ENCODE measurements around the gene SCN11A.
"Not testable (repeated sequence)": the region's sequence is repeated elsewhere in the genome, so short reads cannot be mapped to it uniquely, and the experiment has no call there.

The SCN11A gene

DNA sequence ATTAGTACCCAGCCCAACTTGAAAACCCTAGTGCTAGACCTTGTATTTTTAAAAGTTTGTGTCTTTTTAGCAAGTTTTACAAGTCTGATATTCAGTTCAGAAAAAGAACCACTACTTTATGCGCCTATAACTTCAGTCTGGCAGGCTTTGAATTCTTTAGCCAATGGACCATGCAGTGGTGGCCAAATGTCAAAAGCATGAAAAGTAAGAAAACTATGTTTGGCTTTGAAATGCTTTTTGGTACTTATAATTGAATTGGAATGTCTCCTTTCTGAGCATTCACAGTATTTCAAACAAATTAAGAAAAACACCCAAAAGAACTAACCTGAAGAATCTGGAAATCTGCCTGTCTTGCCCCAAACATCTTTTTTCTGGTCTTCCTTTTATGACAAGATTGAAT, 12.9 kb upstream of the SCN11A start:
- DNase-seq, result no peak

DNA sequence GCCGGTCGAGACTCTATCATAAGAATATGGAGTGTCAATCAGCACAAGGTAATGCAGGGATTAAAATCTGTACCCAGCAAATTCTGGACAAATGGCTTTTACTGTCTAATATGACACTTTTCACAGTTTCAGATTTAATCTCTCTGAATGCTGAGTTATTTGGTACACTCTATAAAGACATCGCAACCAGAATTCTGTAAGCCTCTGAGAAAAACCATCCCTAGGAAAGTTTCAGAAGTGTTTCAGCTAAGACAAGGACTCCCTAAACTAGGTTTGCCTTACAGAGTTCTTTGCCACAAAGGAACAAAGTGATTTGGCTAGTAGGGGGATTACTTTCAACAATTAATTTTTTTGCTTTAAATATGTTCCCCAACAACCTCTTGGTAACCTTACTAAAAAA, 11.4 kb upstream of the SCN11A start:
- DNase-seq, result no peak

DNA sequence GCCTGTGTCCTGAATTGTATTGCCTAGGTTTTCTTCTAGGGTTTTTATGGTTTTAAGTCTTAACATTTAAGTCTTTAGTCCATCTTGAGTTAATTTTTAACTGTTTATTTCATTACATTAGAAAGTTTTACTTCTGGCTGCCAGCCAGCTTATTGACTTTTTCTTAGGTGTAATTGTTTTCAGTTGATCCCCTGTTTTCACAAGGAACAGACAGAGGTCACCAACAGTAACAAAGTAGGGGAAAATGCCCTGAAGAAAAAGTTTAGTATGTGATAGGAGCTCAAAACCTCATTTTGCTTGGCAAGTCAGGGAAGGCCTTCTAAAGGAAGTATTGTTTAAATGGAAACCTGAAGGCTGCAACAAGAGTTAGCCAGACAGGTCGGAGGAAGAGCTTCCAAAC, 10.4 kb upstream of the SCN11A start:
- DNase-seq, result no peak

DNA sequence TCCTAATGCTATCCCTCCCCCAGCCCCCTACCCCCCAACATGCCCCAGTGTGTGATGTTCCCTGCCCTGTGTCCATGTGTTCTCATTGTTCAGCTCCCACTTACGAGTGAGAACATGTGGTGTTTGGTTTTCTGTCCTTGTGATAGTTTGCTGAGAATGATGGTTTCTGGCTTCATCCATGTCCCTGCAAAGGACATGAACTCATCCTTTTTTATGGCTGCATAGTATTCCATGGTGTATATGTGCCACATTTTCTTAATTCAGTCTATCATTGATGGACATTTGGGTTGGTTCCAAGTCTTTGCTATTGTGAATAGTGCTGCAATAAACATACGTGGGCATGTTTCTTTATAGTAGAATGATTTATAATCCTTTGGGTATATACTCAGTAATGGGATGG, 9.5 kb upstream of the SCN11A start:
- DNase-seq, result not testable (repeated sequence)

DNA sequence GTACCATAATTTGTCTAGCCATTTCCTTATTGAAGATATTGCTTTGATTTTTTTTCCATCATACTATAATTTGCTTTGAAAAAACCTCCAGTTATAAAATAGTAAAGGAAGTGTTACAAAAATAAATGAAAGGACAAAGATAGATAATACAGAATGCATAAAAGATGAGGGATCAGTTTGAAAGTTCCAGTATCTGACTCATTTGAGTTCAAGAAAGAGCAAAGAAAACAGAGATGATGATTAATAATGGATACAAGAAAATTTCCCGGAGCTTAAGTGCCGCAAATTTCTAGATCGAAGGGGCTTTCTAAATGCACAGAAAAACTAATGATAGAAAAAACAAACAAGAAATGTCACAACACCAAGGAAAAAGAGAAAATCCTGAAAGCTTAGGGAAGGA, 4.4 kb upstream of the SCN11A start:
- no peak for DNase-seq

DNA sequence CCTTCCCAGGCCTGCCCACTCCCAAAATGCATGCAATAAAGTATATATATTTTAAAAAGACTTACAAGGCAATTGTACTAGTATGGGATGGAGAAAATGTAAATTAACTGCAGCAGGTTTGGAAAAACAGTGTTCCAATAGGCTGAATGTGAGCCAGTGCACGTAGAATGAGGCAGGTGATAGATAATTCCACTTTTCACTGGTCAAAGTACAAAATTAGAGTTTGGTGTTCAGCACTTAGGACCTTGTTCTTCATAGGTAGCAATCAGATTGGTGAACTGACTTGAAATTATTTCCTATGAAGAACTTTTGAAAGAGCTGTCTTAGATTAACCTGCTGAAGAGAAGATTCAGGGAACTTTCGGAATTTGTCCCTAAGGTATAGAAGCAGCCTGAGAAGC, 2.0 kb upstream of the SCN11A start:
- DNase-seq, result no peak

DNA sequence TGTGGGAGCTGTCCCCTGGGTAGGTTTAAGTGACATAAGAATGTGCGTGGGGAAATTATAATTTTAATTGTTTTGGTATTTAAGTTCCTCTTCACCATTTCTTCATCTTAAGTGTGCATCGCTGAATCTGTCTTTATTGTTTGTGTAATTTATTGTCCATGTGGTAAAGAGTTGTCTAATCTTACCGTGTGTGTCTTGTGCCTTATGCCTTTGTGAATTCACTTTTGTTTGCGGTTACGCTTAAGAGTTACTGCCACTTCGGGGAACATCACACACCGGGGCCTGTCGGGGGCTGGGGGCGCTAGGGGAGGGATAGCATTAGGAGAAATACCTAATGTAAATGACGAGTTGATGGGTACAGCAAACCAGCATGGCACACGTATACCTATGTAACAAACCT, 839 bp upstream of the SCN11A start:
- DNase-seq, result peak; percentile 30

DNA sequence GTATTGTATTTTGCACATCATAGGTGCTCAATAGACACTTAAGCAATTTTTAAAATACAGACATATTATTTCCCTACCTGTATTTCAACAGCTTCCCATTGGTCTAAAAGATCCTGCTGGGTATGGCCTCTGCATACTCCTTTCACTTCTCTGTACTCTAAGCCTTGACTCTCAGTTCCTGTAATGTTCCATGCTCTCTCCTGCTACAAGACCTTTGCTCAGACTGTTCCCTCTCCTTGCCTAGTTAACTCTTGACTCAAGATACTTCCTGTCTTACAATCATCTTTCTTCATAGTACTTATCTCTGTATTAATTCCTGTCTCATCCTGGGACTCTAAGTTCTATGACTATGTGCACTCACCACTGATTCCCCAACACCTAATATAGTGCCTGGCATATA, 1.7 kb downstream of the SCN11A start:
- DNase-seq, result no peak

DNA sequence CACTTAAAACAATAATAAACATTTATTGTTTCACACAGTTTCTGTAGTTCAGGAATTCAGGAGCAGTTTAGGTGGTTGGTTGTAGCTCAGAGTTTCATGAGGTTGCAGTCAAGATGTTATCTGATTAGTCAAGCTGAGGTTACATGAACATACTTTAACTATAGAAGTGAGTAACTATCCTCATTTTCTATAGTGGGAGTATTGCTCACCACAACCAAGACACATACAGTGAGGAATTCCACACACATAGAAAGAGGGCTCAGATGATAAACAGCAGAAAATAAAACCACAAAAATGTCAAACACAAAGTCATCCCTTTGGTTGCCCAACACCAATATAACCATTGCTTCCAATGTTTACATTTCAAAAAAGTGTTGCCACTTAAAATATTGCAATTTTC, 13.6 kb downstream of the SCN11A start:
- no peak for DNase-seq

DNA sequence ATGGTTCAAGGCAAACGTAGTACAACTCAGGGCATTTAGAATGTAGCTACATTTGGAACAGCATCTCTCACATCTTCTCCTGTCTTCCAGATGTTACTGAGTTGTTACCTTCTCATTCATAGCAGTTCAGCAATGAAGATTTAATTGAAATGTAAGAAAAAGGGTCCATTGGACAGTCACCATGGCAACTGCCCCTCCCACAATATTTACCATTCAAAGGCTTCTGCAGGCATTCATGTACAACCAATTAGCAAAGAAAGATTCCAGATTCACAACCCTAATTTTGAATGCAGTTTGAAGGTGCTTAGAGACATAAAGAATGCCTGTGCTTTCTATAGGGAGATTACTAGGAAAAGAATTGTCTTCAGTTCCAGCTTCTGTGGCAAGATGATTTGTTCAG, 22.2 kb downstream of the SCN11A start:
- DNase-seq, result no peak

DNA sequence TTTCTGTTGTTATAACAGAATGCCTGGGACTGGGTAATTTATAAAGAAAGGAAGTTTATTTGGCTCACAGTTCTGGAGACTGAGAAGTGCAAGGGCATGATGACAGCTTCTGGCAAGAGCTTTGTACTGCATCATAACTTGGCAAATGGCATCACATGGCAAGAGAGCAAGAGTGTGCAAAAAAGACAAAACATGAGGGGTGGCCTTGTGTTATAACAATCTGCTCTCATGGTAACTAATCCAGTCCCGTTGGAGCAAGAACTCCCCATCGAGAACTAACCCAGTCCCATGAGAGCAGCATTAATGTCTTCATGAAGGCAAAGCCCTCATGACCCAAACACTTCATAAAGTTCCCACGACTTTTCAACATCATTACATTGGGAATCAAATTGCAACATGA, 23.2 kb downstream of the SCN11A start:
- no peak for DNase-seq

DNA sequence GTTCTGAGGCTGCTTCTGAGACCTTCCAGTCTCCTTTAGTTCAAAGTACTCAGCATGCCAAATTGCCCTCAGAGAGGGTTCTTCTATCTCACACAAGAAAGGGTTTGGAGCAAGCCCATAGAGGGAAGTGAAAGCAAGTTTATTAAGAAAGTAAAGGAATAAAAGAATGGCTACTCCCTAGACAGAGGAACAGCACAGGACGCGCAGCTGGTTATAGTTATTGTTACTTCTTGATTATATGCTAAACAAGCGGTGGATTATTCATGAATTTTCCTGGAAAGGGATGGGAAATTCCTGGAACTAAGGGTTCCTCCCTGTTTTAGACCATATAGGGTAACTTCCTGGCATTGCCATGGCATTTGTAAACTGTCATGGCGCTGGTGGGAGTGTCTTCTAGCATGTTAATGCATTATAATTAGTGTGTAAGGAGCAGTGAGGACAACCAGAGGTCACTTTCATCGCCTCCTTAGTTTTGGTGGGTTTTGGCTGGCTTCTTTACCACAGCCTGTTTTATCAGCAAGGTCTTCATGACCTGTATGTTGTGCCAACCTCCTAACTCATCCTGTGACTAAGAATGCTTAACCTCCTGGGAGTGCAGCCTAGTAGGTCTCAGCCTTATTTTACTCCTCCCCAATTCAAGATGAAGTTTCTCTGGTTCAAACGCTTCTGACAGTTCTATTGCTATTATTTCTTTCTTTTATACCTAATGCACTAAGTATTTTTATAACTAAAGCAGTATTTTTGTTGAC, 26.3 kb downstream of the SCN11A start:
- DNase-seq, result no peak

DNA sequence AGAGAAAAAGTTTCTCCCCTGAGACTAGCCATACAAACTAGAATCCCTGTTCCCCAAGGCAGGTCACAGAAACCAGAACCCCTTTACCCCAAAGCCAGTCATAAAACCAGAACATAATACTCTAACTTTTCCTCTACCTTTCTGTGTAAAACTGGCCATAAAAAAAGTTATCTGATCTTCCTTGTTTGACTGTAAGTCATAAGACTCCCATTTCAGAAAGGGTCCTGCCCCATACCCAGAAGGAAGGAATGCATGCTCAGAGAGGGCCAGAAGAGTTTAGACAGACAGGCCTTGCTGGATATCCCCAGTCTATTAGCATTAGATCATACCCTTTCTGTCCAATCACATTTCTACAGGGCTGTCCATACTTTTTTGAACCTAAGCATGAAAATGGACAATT, 27.2 kb downstream of the SCN11A start:
- DNase-seq, result no peak

DNA sequence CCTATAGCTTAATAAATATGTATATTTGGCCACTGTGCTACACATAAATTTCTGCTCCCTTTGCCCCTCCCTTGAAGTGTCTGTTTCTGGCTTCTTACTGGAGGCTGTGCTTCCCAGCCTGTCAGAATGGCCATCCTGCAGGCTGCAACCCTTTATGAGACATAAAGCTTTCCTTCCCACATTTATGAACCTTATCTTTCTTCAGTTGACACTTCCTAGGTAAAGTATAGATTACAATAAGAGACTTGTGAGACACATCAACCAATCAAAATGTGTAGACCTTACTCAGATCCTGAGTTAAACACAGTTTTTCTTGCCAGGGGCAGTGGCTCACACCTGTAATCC, 29.5 kb downstream of the SCN11A start:
- no peak for DNase-seq

DNA sequence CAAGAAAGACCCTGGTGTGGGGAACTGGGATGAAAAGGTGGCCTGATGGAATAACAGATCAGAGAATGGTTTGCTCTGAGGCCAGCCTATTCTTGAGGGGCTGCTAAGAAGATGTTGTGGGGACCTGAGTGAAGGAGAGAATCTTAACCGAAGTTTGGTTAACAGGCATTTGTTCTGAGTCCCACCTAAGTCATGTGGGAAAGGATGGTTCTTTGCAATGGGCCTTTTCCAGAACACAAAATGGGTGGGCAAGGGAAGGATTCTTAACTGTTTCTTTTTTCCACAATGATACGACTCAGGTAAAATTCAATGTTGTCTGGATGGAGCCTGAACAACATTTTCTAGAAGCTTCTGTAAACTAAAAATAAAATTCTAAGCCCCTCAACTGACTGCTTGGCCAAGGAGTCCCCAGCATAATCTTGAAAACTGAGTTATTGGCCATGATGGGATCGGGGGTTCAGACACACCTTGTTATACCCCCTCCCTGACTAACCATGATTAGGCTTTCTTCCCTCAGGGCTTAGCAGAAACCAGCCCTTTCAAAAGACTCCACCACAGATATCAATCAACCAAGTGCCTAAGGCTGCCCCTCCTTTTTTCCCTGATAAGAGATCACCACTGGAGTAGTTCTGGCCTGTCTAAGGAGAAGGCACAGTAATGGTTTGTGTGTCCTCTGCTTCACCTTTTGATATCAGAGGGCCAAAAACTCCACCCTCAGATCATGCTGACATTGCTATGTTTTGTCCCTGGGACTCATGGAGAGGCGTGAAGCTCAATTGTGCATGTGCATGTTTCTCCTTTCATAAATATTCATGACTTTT, 30.1 kb downstream of the SCN11A start:
- no peak for DNase-seq

DNA sequence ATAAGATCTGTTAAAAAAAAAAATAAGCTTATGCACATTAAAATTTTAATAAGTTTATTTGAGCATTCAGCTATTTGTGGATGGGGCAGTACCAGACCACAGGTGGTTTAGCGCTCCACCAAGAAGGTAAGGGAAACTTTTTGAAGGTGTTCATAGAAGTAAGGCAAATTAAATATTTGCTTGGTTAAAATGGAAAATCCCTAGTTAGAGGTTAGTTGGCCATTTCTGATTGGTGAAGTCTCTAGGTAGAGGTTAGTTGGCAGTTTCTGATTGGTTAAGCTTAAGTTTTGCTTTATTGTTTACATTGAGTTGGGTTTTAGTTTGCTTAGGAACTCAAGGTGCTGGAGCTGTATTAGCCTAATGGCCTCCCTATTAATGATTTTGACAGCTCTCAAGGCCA, 30.7 kb downstream of the SCN11A start:
- no peak for DNase-seq

DNA sequence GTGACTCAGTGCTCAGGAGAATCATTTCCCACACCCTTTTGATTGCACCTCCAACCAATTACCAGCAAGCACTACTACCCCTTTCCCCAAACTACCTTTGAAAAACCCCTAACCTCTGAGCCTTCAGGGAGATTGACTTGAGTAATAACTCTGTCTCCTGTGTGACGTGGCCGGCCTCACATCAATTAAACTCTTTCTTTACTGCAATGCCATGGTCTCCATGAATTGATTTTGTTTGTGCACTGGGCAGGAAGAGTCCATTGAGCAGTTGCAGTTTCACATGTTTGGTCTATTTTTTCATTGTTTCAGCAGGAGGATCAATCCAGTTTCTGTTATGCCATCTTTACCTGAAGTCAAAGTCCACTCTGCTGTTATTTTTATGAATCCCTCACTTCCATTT, 32.4 kb downstream of the SCN11A start:
- no peak for DNase-seq

DNA sequence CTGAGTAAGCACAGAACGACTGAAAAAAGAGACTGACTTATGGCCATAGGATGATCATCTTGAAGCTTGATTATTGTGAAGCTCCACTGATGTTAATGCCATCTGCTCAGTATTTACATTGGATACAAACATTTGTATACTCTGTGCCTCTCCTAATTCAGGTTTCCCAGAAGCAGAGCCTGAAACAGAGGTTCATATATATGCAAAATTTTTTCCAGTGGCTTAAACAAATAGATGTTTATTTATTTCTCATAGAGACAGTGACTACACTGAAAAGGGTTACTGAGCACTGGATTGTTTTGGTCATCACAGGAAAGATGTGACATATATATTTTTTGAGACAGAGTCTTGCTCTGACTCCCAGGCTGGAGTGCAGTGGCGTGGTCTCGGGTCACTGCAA, 36.3 kb downstream of the SCN11A start:
- peak; percentile 3 for DNase-seq

DNA sequence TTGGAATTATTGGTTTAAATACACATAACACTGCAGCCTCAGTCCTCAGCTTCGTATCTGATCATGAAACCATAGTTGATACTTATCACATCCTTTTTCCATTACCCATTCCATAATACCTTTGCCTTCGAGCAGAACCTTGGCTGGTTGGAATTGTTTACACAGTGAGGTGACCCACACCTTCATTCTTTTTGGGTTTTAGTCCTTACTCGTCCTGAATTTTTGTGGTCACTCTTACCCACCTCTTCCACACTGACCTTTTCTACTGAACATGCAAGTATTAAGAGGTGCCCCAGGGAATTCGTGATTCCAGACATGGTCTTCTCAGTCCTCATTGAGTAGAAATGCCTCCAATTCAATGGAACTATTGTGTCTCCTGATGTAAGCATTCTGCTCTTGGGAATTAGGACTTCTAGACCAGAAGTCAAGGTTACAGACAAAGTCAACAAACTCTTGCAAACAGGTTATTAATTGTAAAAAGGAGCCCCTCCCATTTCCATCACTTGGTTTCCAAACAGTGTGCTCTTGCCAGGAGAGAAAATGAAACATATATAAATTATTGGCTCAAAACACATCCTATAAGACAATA, 37.7 kb downstream of the SCN11A start:
- DNase-seq, result no peak

DNA sequence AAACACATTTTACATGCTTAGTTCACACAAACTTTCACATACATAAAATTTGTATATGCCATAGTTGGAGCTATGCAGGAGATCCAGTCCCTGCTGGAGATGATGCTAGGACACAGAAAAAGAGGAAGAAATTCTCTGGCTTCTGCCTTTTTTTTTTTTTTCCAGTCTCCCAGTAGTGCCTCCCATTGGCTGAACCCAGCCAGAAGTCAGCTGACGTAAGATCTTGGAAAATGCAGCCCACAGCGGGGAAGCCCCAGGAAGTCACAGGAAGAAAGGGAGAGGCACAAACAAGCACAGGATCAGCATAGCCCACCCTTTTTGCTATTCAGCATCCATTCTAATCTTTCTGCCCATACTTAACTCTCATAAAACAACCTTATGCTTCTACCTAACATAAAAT, 38.5 kb downstream of the SCN11A start:
- DNase-seq, result no peak

DNA sequence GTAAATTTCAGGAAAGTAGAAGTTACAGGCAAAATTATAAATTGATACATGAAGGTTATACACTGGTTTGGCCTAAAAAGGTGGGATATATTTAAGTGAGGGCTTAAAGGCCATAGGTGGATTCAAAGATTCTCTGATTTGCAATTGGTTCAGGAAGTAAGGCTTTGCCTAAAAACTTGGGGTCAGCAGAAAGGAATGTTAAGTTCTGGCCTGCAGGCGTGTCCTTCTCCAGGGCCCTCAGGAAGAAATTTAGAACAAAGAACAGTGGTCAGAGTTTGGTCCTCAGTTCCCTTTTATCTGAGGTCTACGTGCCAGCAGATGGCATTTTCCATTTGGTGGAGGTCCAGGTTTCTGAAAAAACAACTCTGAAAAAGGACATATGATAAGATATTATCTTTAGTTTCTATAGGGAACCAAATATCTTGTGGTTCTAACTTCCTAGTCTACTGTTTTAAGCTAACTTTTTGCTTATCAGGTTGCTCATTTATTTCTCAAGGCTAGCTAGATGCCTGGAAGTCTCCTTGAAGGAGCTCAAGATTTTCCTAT, 40.5 kb downstream of the SCN11A start:
- DNase-seq, result no peak

DNA sequence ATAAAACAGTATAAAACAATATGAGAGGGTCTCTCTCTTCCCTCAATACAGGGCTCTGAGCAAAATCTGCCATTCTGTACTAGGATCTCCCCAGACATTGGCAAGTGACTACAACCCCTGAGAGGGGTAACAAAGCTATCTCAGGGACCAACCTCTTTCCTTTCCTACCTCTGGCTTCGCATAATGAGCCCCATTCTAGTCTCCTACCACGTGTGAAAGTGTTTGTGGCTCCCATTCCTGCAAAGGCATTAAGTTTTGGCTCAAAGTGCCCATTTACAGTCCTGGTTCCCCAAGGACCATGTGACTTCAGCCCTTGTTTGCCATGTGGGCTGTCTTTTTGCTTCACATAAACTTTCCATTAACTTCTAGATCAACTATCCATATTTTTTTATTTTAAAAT, 46.4 kb downstream of the SCN11A start:
- DNase-seq, result no peak
